Right lobe of liver (tissue), 6 donors: Measurements from ENCODE around the gene OPTC. TPM values are rescaled to one million over a fixed set of nuclear protein-coding genes. Genes with fewer than 3 reads are reported as not detected.

Experiments used
- ATAC-seq, 4 donors: fragments of 200-7000 bp; cut with Tn5 transposase; one replicate each; pipeline ENCODE4 v1.9.1; 2020; ENCODE audit warnings: mild to moderate bottlenecking in 4 of 4, moderate library complexity in 4 of 4
- DNase-seq, 3 donors: peaks; one replicate each; pipeline ENCODE4 v3.0.0-alpha.2; 2020
- H3K27ac ChIP-seq, 3 donors: fragments of 200-600 bp; one replicate each; pipeline ENCODE4 v1.8.0; 2022
- H3K27me3 ChIP-seq, 2 donors: fragments of 200-600 bp; one replicate each; pipeline ENCODE4 v1.8.0; 2022
- H3K36me3 ChIP-seq, 4 donors: fragments of 200-600 bp; sonication (generic) in 1 of 4; one replicate each; pipeline versions ENCODE4 v1.5.1 to v1.8.0; 2017 to 2022; ENCODE audit warnings: control low read depth in 1 of 4
- H3K4me1 ChIP-seq, 4 donors: fragments of 200-600 bp; sonication (generic) in 1 of 4; one replicate each; pipeline versions ENCODE4 v1.5.1 to v1.8.0; 2017 to 2022; ENCODE audit warnings: control low read depth in 1 of 4
- H3K4me3 ChIP-seq, 3 donors: fragments of 200-600 bp; one replicate each; pipeline ENCODE4 v1.8.0; 2022
- H3K9me3 ChIP-seq, 4 donors: fragments of 200-600 bp; sonication (generic) in 1 of 4; one replicate each; pipeline versions ENCODE4 v1.5.1 to v1.8.0; 2017 to 2022; ENCODE audit warnings: control low read depth in 1 of 4
- POLR2A ChIP-seq: fragments of 450-650 bp; IDR thresholded peaks from one replicate; pipeline ENCODE4 v1.6.1; 2017; ENCODE audit warnings: antibody characterized with exemption, mild to moderate bottlenecking
- WGBS: methylation state at CpG from one replicate; pipeline ENCODE4 v1.1.6; 2018; ENCODE audit warnings: low coverage, low lambda C conversion rate; ENCODE audit not compliant: insufficient coverage; ENCODE audit errors: missing lambda C conversion rate; 5-methylcytosine and 5-hydroxymethylcytosine counted together
- intact Hi-C, 2 donors: fragments of 100-400 bp; cut with DNase I; formaldehyde crosslinking; loops; one replicate each; pipeline versions ENCODE4 v1.11.2 to v1.14.1; 2022
- total RNA-seq, 6 experiments: library from RNA; depleted of rRNA in 2 of 6; stranded (reverse); fragments of >200 nt in 2 of 6; fragmentation: NEBNext Ultra II Directional in 3 of 6; extraction: Animal tissue kit (Norgen Biotek cat#: 25700) in 3 of 6; gene quantifications; one replicate each; pipeline versions ENCODE4 v1.1.0 to v1.2.4, GENCODE V29; 2016 to 2023
- TF ChIP-seq, protein P1 (sequence below), 4 donors: fragments of 200-600 bp in 3 of 4; fragments of 450-650 bp in 1 of 4; IDR thresholded peaks; one replicate each; pipeline versions ENCODE4 v1.5.1 to v1.8.0; 2016 to 2022; ENCODE audit warnings: antibody characterized with exemption in 4 of 4, mild to moderate bottlenecking in 2 of 4
- donor health status: DM: no; HTN: yes; CAD: no.
- donor health status: DM: no; HTN: no; CAD: no.
- donor health status: DM: no; HTN: no; CAD: no.
- donor health status: DM: no; HTN: yes; CAD: no.
- donor health status: DM: no; HTN: yes; CAD: no.

The OPTC gene
- total RNA-seq, 6 experiments from 2014 or later = not detected

DNA sequence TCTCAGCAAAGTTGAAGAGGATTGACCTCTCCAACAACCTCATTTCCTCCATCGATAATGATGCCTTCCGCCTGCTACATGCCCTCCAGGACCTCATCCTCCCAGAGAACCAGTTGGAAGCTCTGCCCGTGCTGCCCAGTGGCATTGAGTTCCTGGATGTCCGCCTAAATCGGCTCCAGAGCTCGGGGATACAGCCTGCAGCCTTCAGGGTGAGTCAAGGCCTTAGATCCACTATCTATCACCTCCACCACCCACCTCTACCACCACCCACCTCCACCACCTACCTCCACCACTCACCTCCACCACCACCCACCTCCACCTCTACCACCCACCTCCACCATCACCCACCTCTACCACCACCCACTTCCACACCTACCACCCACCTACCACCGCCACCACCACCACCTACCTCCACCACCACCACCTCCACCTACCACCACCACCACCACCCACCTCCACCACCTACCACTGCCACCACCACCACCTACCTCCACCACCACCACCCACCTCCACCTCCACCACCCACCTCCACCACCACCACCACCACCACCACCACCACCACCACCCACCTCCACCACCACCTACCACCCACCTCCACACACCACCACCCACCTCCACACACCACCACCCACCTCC is 5.8 kb downstream of the OPTC start:
- Histone ChIP-seq H3K27ac (no peak overlapping the region), H3K4me1 (no peaks in the 10 kb centered on the region), H3K4me3 (no peak overlapping the region), H3K27me3 (no peaks in the 10 kb centered on the region), H3K36me3 (no peaks in the 10 kb centered on the region), H3K9me3 (no peaks in the 10 kb centered on the region)
- 61% methylated on average over 3 of the region's 7 CpGs for WGBS
- ATAC-seq (no peak), DNase-seq (no peak)
- TF ChIP-seq, protein P1, sequence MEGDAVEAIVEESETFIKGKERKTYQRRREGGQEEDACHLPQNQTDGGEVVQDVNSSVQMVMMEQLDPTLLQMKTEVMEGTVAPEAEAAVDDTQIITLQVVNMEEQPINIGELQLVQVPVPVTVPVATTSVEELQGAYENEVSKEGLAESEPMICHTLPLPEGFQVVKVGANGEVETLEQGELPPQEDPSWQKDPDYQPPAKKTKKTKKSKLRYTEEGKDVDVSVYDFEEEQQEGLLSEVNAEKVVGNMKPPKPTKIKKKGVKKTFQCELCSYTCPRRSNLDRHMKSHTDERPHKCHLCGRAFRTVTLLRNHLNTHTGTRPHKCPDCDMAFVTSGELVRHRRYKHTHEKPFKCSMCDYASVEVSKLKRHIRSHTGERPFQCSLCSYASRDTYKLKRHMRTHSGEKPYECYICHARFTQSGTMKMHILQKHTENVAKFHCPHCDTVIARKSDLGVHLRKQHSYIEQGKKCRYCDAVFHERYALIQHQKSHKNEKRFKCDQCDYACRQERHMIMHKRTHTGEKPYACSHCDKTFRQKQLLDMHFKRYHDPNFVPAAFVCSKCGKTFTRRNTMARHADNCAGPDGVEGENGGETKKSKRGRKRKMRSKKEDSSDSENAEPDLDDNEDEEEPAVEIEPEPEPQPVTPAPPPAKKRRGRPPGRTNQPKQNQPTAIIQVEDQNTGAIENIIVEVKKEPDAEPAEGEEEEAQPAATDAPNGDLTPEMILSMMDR (IDR thresholded peaks at IDR 0.05) = no peak
- TF ChIP-seq POLR2A = no peak
- intact Hi-C loops = loop anchor here in 1 of 2 donors (5.0 kb wide), 1 partner anchor 203 kb away; no protein-coding TSS in a partner anchor

DNA sequence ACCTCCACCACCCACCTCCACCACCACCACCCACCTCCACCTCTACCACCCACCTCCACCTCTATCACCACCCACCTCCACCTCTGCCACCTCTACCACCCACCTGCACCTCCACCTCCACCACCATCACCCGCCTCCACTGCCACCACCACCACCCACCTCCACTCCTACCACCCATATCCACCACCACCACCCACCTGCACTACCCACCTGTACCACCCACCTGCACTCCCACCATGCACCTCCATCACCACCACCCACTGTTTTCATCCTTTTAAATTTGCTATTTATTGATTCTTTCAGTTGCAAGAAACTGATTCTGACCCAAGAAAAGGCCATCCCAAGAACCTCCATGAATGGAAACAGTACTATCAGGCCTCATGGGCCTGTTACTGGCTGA is 6.3 kb downstream of the OPTC start:
- TF ChIP-seq, protein P1 (IDR thresholded peaks at IDR 0.05) = no peak
- TF ChIP-seq POLR2A = no peak

DNA sequence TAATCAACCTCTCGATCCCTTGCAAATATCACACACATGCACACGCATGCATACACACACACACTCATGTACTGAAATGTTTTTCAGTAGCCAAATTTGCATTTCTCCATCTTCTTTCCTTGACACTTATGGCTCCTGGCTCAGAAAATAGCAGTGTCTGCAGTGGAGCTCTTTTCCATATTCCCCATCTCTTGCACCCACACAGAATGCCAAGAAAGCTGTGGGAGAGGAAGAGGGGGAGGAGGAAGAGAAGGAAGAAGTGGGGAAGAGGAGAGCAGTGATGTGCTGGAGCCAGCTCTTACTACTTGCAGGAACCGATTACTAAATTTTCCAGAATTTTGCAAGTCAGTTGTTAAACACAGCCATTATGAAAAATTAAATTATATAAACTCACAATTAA is 9.9 kb downstream of the OPTC start:
- no peak for TF ChIP-seq POLR2A
- TF ChIP-seq, protein P1 (IDR thresholded peaks at IDR 0.05) = no peak
- H3K4me1 ChIP-seq = no peaks in the 10 kb centered on the region
- intact Hi-C loops = loop anchor here in 1 of 2 donors (5.0 kb wide), 1 partner anchor 198 kb away; no protein-coding TSS in a partner anchor
- 42% methylated on average over 3 of the region's 3 CpGs for WGBS
- no peaks in the 10 kb centered on the region for H3K9me3 ChIP-seq
- no peaks in the 10 kb centered on the region for H3K36me3 ChIP-seq
- no peaks in the 10 kb centered on the region for H3K27me3 ChIP-seq
- no peak for DNase-seq
- H3K4me3 ChIP-seq = no peak overlapping the region
- no peak overlapping the region for H3K27ac ChIP-seq
- no peak for ATAC-seq

More for the DNA sequence above, 6.3 kb downstream of the OPTC start:
- Histone ChIP-seq H3K27me3 (no peaks in the 10 kb centered on the region), H3K9me3 (no peaks in the 10 kb centered on the region), H3K4me3 (no peak overlapping the region), H3K27ac (no peak overlapping the region), H3K4me1 (no peaks in the 10 kb centered on the region), H3K36me3 (no peaks in the 10 kb centered on the region)
- ATAC-seq = no peak
- DNase-seq = no peak
- 100% methylated on average over 1 of the region's 1 CpG for WGBS
- intact Hi-C loops = loop anchor here in 1 of 2 donors (5.0 kb wide), 1 partner anchor 202 kb away; no protein-coding TSS in a partner anchor

DNA sequence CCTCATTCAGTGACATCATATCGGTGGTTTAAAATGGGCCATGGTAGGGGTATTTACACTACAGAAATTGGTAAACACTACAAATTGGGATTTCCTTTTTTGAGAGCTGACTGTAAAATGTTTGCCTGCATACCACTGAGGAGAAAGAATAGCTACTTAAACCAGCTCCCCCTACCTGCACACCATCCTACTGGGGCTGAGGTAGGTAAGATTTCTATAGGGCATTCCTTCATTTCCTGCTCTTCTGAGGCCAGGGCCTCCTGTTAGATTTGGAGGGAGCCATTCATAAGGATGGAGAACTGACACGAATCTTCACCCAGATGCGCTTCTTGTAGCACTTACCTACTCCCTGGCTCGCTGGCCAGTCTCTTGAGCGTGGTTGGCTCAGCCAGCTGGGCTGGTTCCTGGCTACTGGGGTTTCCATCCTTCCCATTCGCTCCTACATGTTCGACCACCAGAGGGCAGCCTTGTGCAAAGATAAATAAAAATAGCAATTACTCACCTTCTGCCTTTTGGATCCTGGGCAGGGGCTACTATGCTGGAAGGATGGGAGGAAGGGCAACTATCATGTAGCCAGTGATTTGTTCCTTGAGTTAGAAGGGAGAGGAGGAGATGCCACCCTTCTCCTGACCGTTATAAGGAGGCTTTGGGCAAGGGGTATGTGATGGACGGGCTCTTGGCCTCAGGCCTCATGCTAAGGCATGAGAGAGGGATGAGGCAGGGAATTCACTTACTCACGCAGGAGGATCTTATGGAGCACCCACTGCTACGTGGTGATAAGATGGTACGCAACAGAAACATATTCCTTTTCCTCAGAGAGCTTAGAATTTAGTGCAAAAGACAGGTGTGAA is 10.7 kb downstream of the OPTC start:
- WGBS = 26% methylated on average over 12 of the region's 12 CpGs

More for the DNA sequence above, 10.7 kb downstream of the OPTC start:
- DNase-seq (peak; percentile 76 to 79 (median 78)), ATAC-seq (peak; percentile 85 to 93 (median 90))
- H3K4me1 ChIP-seq = no peaks in the 10 kb centered on the region
- H3K36me3 ChIP-seq = no peaks in the 10 kb centered on the region
- H3K27ac ChIP-seq = no peak overlapping the region
- no peak overlapping the region for H3K4me3 ChIP-seq
- no peaks in the 10 kb centered on the region for H3K9me3 ChIP-seq
- intact Hi-C loops = loop anchor here (5.0 kb wide), 1 partner anchor 198 kb away; no protein-coding TSS in a partner anchor
- TF ChIP-seq, protein P1 (IDR thresholded peaks at IDR 0.05) = peak; percentile 82 to 88 (median 85)
- TF ChIP-seq POLR2A = no peak
- H3K27me3 ChIP-seq = no peaks in the 10 kb centered on the region
